Lower leg skin (tissue), 3 donors: Measurements from ENCODE around the gene WSCD1.

Source experiments
- POLR2A ChIP-seq, 2 donors: fragments of 450-650 bp; IDR thresholded peaks; one replicate each; pipeline ENCODE4 v1.6.1; 2016 to 2017; ENCODE audit warnings: antibody characterized with exemption in 2 of 2, mild to moderate bottlenecking in 1 of 2, moderate library complexity in 1 of 2
- TF ChIP-seq, protein P1 (sequence below), 3 donors: fragments of 450-650 bp; IDR thresholded peaks; one replicate each; pipeline ENCODE4 v1.5.1; 2016; ENCODE audit warnings: antibody characterized with exemption in 3 of 3, mild to moderate bottlenecking in 3 of 3, moderate library complexity in 2 of 3

DNA sequence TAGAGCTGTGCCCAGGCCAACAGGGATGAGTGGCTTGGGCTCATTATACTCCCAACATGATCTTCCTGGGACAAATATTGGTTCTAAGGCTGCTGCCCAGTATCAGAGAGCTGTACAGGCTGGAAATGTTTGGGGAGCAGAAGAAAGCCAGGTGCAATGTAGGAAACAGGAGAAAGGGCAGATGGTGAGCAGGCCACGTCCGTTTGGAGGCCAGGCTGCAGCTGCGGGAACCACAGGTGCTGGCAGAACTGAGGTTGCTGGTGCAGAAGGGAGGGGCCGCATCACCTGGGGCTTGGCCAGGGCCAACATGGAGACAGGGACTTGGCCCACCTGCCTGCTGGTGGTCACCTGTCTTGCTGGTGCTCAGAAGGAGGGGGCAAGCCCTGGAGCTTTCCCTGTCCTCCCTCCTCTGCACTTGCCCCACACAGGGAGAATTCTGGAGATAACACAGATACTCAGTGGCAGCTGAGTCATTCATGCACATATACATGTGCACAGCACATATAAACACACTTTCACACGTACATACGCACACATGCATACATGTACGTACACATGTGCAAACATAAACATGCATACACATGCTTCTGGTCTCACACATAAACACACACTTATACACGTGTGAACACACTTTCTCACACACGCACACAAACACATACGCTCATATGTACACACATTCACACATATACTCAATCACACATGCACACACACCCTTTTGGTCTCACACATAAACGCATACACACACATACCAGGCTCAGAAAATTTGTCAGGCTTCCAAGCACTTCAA is 67.7 kb downstream of the WSCD1 start:
- TF ChIP-seq, protein P1, sequence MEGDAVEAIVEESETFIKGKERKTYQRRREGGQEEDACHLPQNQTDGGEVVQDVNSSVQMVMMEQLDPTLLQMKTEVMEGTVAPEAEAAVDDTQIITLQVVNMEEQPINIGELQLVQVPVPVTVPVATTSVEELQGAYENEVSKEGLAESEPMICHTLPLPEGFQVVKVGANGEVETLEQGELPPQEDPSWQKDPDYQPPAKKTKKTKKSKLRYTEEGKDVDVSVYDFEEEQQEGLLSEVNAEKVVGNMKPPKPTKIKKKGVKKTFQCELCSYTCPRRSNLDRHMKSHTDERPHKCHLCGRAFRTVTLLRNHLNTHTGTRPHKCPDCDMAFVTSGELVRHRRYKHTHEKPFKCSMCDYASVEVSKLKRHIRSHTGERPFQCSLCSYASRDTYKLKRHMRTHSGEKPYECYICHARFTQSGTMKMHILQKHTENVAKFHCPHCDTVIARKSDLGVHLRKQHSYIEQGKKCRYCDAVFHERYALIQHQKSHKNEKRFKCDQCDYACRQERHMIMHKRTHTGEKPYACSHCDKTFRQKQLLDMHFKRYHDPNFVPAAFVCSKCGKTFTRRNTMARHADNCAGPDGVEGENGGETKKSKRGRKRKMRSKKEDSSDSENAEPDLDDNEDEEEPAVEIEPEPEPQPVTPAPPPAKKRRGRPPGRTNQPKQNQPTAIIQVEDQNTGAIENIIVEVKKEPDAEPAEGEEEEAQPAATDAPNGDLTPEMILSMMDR (IDR thresholded peaks at IDR 0.05), result no peak
- TF ChIP-seq POLR2A (IDR thresholded peaks at IDR 0.05), result no peak
